GM13976 (cell line): ENCODE data around the gene MRPL44.

Experiments
- DNase-seq: peaks from one replicate; pipeline ENCODE4 v3.0.0; 2012; ENCODE audit warnings: low spot score
- in situ Hi-C: fragments of 300-500 bp; cut with MboI; formaldehyde crosslinking; loops from one replicate; pipeline ENCODE4 v1.12.0; 2022; ENCODE audit warnings: low sequenced_read_pairs, mixed read lengths, inconsistent platforms; ENCODE audit not compliant: unreplicated experiment
- TF ChIP-seq, protein P1 (sequence below): IDR thresholded peaks from 2 replicates; pipeline ENCODE4 v1.5.1; 2012; ENCODE audit warnings: borderline replicate concordance, mild to moderate bottlenecking; ENCODE audit not compliant: insufficient read depth; ENCODE audit errors: extremely low read depth, missing control alignments, control extremely low read depth

The MRPL44 gene

DNA sequence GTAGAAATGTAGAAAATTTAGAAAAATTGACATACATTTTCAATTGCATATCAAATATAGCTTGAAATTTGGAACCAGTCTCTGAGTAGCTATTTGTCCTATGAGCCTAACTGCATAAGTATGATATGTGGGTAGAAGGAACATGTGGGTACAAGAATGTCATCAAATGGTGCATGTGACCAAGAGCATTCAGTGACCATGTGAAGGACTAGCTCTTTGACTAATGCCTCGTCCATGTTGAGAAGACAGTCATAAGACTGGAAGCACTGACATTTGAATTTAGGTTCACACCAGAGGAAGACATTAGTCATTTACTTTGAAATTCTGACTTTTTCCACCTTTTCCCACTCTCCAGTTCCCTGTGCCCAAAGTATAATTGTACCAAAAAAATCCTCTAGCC, 12.6 kb downstream of the MRPL44 start:
- in situ Hi-C loops, result no loop called here
- no peak for DNase-seq
- TF ChIP-seq, protein P1, sequence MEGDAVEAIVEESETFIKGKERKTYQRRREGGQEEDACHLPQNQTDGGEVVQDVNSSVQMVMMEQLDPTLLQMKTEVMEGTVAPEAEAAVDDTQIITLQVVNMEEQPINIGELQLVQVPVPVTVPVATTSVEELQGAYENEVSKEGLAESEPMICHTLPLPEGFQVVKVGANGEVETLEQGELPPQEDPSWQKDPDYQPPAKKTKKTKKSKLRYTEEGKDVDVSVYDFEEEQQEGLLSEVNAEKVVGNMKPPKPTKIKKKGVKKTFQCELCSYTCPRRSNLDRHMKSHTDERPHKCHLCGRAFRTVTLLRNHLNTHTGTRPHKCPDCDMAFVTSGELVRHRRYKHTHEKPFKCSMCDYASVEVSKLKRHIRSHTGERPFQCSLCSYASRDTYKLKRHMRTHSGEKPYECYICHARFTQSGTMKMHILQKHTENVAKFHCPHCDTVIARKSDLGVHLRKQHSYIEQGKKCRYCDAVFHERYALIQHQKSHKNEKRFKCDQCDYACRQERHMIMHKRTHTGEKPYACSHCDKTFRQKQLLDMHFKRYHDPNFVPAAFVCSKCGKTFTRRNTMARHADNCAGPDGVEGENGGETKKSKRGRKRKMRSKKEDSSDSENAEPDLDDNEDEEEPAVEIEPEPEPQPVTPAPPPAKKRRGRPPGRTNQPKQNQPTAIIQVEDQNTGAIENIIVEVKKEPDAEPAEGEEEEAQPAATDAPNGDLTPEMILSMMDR, result no peak

DNA sequence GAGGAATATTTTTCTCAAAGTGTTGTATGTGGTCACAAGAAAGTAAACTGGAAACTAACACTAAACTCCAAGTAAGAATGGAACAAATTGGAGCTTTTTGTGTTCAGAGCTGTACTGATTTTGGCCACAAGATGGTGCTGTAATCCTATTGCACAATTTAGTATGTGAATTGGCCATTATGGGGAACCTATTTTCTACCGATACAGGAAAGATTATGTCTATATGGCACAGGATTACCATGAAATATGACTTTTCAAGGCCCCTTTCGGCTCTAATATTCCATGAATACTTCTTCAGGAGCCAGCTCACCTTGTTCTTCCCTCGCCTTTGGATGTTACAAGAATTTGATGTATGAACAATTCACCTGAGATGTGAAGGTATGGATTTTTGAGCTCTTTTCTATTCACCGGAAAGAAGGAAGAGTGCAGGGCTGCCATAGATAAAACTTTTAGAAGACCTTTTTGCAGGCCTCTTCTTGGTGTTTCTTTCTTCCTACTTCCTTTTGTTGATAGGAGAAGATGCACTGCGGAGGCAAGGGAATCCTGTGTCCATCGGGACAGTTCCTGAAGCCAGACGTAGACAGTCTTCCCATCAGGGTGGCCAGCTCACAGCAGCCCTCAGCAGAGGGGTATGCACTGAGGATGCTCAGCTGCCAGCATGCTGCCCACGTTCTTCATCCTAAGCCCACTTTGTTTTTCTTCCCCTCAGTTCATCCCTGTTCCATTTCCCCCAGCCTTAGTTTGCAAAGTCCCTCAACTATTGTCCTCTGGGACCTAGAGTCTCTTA, 13.3 kb downstream of the MRPL44 start:
- in situ Hi-C loops, result no loop called here
- DNase-seq, result peak; percentile 44
- TF ChIP-seq, protein P1, result peak; percentile 81

DNA sequence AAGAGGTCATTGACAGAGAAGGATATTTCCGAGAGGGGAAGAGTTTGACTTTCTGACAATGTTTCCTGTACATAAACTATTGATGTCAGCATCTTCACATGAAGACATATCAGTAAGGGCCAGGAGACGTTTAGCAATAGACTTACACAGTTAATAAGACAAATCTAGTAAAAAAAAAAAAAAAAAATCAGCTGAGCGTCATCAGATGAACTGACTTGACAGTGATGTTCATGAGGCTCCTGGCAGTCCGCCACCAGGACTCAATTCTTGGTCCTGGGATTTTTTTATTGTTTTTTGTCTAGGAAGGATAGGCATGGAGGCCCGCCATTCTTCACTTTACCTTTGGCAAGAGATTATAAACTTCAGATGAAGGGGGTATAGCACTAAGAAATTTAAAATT, 14.5 kb downstream of the MRPL44 start:
- no peak for DNase-seq
- in situ Hi-C loops, result no loop called here
- TF ChIP-seq, protein P1, result no peak

DNA sequence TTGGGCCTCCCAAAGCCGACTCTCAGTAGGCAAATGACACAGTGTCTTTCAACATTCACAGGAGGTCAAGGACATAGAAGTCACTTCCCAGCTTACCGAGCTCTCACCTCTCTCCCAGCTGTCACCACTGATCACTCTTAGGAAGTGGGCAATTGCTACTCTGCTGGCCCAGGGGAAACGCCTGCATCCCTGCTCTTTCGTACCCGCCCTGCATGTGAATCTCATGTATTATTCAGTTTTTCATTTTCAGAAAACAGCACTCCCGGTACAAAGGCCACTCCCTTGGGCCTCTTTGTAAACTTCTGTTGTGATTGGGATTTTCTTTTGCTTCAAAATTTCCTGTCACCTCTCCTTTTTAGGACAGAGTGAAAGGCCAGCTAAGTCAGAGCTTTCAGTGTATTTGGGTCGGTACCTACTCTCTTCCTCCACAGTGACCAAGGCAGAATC, 15.4 kb downstream of the MRPL44 start:
- TF ChIP-seq, protein P1, result no peak
- DNase-seq, result no peak
- in situ Hi-C loops, result no loop called here

DNA sequence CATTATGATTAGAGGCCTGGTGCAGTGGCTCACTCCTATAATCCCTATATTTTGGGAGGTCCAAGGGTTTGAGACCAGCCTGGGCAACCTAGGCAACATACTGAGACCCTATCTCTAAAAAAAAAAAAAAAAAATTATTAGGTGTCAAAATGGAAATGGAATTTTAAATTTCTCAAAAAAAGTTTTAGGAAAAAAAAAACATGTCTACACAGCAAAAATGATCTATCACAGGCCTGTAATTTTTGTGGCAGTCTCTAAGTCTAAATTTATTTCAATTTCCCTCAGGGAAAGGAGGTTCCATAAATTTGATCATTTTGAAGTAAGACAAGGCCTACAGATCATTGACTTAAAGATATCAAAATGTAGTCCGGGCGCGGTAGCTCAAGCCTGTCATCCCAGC, 16.3 kb downstream of the MRPL44 start:
- in situ Hi-C loops, result no loop called here
- DNase-seq, result no peak
- TF ChIP-seq, protein P1, result no peak

DNA sequence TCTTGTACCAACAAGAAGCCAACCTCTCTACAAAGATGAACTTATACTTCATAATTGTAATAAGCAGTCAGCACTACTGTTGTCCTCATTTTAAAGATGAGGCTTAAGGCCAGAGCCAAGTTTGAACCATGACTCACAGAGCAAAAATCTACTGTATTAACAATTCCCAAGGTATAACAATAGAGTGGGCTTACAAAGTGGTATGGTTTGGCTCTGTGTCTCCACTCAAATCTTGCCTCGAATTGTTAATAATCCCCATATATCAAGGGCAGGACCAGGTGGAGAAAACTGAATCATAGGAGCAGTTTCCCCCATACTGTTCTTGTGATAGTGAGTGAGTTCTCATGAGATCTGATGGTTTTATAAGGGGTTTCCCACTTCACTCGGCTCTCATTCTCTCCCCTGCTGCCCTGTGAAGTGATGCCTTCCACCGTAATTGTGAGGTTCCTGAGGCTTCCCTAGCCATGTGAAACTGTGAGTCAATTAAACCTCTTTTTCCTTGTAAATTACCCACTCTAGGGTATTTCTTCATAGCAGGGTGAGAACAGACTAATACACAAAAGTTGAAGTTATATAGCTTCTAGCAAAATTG, 19.5 kb downstream of the MRPL44 start:
- in situ Hi-C loops, result no loop called here
- no peak for DNase-seq
- TF ChIP-seq, protein P1, result no peak
